Endometrium (tissue), 2 donors: ENCODE data around the gene POLR2J.
"Not testable (repeated sequence)": the region's sequence is repeated elsewhere in the genome, so short reads cannot be mapped to it uniquely, and the experiment has no call there.

Experiments used
- FAIRE-seq: peaks from 2 replicates; lab custom pipeline; 2012; peaks lifted over from hg19 to GRCh38; lab: Jason Lieb, UNC
- donor health status: control.
- donor health status: control.

POLR2J gene

GRCh38 chr7:102478314-102479208 lies at the start of gene POLR2J:
POLR2J (minus strand) TSS chr7:102478922; CDS start chr7:102478860, 62 bp downstream.
- not testable (repeated sequence) for FAIRE-seq

- FAIRE-seq, result not testable (repeated sequence)
Observed at GRCh38 chr7:102527822-102528793, 49.4 kb upstream of the POLR2J start.

GRCh38 chr7:102527182-102527581 lies 48.5 kb upstream of the POLR2J start:
- not testable (repeated sequence) for FAIRE-seq

- not testable (repeated sequence) for FAIRE-seq
Observed at GRCh38 chr7:102524803-102525202, 46.1 kb upstream of the POLR2J start.

- not testable (repeated sequence) for FAIRE-seq
Observed at GRCh38 chr7:102520797-102521196, 42.1 kb upstream of the POLR2J start.

- FAIRE-seq, result not testable (repeated sequence)
Observed at GRCh38 chr7:102517550-102518147, 38.9 kb upstream of the POLR2J start, which contains the start of gene RASA4B. RASA4B (minus strand) TSS chr7:102517777; CDS start chr7:102517710, 67 bp downstream.

GRCh38 chr7:102516951-102517350 lies 38.2 kb upstream of the POLR2J start:
- FAIRE-seq, result not testable (repeated sequence)

GRCh38 chr7:102515889-102516288 lies 37.2 kb upstream of the POLR2J start:
- FAIRE-seq, result not testable (repeated sequence)

- not testable (repeated sequence) for FAIRE-seq
Observed at GRCh38 chr7:102514881-102515721, 36.4 kb upstream of the POLR2J start.

- FAIRE-seq, result not testable (repeated sequence)
Observed at GRCh38 chr7:102512642-102513221, 34.0 kb upstream of the POLR2J start.

GRCh38 chr7:102511860-102512522 lies 33.3 kb upstream of the POLR2J start:
- not testable (repeated sequence) for FAIRE-seq

- FAIRE-seq, result not testable (repeated sequence)
Observed at GRCh38 chr7:102510575-102510974, 31.9 kb upstream of the POLR2J start.

- not testable (repeated sequence) for FAIRE-seq
Observed at GRCh38 chr7:102507410-102508088, 28.8 kb upstream of the POLR2J start.

GRCh38 chr7:102505298-102506185 lies 26.8 kb upstream of the POLR2J start:
- not testable (repeated sequence) for FAIRE-seq

- FAIRE-seq, result not testable (repeated sequence)
Observed at GRCh38 chr7:102503141-102503540, 24.4 kb upstream of the POLR2J start.

GRCh38 chr7:102498321-102498720 lies 19.6 kb upstream of the POLR2J start:
- FAIRE-seq, result not testable (repeated sequence)

GRCh38 chr7:102497308-102497707 lies 18.6 kb upstream of the POLR2J start:
- not testable (repeated sequence) for FAIRE-seq

GRCh38 chr7:102496861-102497260 lies 18.1 kb upstream of the POLR2J start:
- FAIRE-seq, result not testable (repeated sequence)
